Epithelial cell of esophagus (primary cell): ENCODE measurements around the gene LIMCH1.

Source experiments
- DNase-seq: peaks from one replicate; pipeline ENCODE4 v3.0.0; 2010; ENCODE audit warnings: low read depth
- H3K4me3 ChIP-seq: 2 replicates; pipeline ENCODE4 v1.5.1; 2011; ENCODE audit warnings: mild to moderate bottlenecking, low read length, control low read depth
- CTCF ChIP-seq: IDR thresholded peaks from 2 replicates; pipeline ENCODE4 v1.5.1; 2011; ENCODE audit warnings: low read depth, mild to moderate bottlenecking, low read length, control low read depth, inconsistent platforms; ENCODE audit not compliant: insufficient read depth; ENCODE audit errors: missing control alignments

The LIMCH1 gene

GRCh38 chr4:41678951-41679350, 141.0 kb downstream of the LIMCH1 start:
- TF ChIP-seq CTCF: no peak
- no peak for DNase-seq

GRCh38 chr4:41679991-41680390, 142.0 kb downstream of the LIMCH1 start:
- no peak overlapping the region for H3K4me3 ChIP-seq
- DNase-seq: no peak
- no peak for TF ChIP-seq CTCF

More at GRCh38 chr4:41678951-41679350, 141.0 kb downstream of the LIMCH1 start:
- H3K4me3 ChIP-seq: no peak overlapping the region

GRCh38 chr4:41681054-41681453, 143.1 kb downstream of the LIMCH1 start:
- H3K4me3 ChIP-seq: no peak overlapping the region
- no peak for TF ChIP-seq CTCF
- DNase-seq: no peak

GRCh38 chr4:41683326-41683725, 145.4 kb downstream of the LIMCH1 start:
- no peak overlapping the region for H3K4me3 ChIP-seq
- TF ChIP-seq CTCF: no peak
- no peak for DNase-seq

GRCh38 chr4:41686893-41687292, 148.9 kb downstream of the LIMCH1 start:
- DNase-seq: no peak
- no peak for TF ChIP-seq CTCF
- no peak overlapping the region for H3K4me3 ChIP-seq

- no peak overlapping the region for H3K4me3 ChIP-seq
- no peak for TF ChIP-seq CTCF
- DNase-seq: no peak
Observed at GRCh38 chr4:41687971-41688370, 150.0 kb downstream of the LIMCH1 start.

GRCh38 chr4:41692717-41693345, 154.9 kb downstream of the LIMCH1 start:
- peak; percentile 97 for TF ChIP-seq CTCF
- peak; percentile 70 for DNase-seq
- H3K4me3 ChIP-seq: no peak overlapping the region
